Non-pigmented ciliary epithelial cell (primary cell): ENCODE measurements around the gene YPEL2.
"Not testable (repeated sequence)": the region's sequence is repeated elsewhere in the genome, so short reads cannot be mapped to it uniquely, and the experiment has no call there.

Experiments
- DNase-seq: peaks from one replicate; pipeline ENCODE4 v3.0.0-alpha.2; 2010; ENCODE audit warnings: low read depth

YPEL2 gene

DNA sequence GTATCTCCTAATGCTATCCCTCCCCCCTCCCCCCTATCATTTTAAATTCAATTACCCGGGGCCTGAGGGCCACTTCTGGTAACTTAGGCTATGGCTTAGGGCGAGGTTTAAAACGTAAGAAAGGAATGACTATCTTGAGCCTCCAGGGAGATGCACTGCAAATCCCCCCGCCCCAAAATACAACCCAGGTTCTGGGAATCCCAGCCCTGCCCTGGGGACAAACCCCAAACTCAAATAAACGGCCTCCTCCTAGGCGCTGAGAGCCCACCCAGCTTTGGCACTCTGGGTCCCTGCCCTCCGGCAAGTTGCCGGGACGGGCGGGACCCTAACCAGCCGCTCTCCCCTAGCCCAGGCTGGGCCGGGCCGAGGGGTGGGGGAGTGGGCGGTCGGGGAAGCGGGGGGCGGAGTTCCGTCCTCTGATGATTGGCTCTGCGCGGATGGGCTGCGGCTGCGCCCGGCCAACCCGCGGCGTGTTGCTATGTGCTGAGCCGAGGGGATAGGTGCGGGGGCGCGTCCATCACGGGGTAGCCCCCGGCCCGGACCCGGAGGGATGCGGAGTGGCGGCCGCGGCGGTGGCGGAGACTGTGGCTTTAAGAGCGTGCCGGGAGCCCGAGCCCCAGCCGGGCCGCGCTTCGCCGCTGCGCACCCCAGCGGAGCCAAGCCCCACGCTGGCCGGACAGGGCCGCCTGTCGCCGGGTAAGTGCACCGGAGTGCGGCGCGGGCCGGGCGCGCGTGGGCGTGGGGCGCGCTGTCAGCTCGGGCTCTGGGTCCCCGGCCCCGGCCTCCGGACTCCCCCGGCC, at the start of gene YPEL2:
TSS of gene YPEL2 (plus strand) at position 527 of the 800 bp plus-strand sequence. CDS start 21,755 bp downstream, outside the sequence.
- peak; percentile 66 for DNase-seq

DNA sequence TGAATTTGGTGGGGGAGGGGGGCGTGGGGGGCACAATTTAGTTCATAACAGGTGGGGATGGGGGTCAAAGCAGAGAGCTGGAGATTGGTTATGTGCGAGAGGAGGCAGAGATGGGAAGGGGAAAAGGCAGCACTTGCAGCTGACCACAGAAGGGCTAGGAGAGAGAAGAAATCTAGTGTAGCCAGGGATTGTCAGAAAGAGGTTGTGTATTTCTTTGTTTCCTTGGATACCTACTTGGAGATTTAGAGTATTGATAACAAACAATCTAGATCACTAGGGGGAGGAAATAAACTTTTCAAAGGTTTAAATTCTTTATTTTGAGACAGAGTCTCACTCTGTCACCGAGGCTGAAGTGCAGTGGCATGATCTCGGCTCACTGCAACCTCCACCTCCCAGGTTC, 47.1 kb upstream of the YPEL2 start:
- no peak for DNase-seq

- peak; percentile 6 for DNase-seq
Measured at GRCh38 chr17:59287452-59287851, 44.0 kb upstream of the YPEL2 start.

- DNase-seq, result no peak
Measured at GRCh38 chr17:59287891-59288290, 43.6 kb upstream of the YPEL2 start.

DNA sequence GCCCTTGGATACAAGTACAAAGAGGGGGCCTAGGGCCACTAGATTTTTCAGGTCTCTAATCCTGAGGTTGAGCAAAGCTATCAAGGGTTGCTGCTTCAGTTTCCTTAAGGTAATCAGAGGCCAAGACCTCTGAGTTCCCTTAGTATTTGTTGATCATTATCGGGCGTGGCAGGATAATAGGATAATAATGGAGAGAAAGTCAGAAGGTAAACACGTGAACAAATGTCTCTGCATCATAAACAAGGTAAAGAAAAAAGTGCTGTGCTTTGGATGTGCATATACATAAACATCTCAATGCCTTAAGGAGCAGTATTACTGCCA, 41.5 kb upstream of the YPEL2 start:
- no peak for DNase-seq

DNA sequence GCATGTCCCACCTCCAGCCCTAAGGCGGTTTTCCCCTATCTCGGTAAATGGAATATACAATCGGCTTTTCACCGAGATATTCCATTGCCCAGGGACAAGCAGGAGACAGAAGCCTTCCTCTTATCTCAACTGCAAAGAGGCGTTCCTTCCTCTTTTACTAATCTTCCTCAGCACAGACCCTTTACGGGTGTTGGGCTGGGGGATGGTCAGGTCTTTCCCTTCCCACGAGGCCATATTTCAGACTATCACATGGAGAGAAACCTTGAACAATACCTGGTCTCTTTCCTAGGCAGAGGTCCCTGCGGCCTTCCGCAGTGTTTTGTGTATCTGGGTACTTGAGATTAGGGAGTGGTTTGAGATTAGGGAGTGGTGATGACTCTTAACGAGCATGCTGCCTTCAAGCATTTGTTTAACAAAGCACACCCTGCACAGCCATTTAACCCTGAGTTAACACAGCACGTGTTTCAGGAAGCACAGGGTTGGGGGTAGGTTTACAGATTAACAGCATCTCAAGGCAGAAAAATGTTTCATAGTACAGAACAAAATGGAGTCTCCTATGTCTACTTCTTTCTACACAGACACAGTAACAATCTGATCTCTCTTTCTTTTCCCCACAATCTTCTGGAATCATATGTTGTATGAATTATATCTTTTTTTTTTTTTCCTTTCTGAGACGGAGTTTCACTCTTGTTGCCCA, 41.0 kb upstream of the YPEL2 start:
- not testable (repeated sequence) for DNase-seq

- no peak for DNase-seq
Measured at GRCh38 chr17:59292174-59292523, 39.3 kb upstream of the YPEL2 start.

DNA sequence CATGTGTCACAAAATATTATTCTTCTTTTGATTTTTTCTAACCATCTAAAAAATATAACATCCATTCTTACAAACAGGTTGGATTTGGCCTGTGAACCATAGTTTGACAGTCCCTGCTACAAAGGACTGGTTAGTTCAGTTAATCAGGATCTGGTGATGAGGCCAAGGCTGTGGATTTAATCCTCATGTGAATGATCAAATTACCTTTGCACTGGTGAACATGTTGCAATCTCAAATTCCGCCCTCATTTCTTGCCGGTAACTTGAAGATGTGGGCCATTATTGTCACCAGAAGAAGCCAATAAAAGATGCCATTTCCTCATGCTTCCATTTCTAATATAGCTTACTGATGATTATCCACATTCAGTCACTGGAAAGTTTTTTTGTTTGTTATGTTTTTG, 35.3 kb upstream of the YPEL2 start:
- no peak for DNase-seq

DNA sequence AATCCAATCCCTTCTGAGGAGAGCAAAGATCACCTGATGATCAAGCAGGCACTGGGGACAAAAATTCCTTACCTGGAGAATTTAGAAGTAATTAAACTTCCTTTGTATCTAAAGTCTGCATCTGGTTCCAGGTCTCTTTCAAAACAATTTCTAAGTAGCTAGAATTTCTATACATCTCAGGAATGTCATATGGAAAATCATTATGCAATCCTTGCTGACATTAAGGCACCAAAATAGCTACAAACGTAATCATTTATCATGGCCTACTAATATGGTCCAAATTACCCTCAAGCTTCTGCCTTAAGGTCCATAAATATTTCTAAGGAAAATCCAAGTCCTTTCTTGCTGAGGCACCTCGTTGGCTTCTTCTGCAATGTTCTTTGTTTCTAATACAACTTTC, 32.9 kb upstream of the YPEL2 start:
- no peak for DNase-seq

GRCh38 chr17:59299400-59300092, 31.9 kb upstream of the YPEL2 start:
- no peak for DNase-seq

- DNase-seq, result no peak
Measured at GRCh38 chr17:59300941-59301340, 30.5 kb upstream of the YPEL2 start.

GRCh38 chr17:59304811-59305210, 26.6 kb upstream of the YPEL2 start:
- no peak for DNase-seq

GRCh38 chr17:59310263-59310920, 21.1 kb upstream of the YPEL2 start:
- no peak for DNase-seq

DNA sequence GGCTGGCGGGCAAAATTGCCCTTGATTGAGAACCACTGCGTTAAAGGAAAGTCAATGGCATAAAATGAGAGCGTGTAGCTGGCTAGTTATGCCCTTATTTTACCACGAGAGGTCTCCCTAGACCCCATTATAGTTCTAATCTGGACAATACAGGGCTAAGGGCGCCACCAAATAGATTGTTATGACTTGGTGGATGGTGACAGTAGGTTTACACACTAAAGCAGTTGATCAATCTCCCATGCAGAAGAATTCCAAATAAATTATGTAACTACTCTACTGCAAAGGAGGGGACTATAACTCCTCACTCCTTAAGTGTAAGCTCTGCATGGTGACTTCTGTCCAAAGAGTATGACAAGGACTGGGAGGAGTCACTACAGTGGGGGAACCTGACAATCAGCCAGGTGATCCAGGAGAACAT, 20.4 kb upstream of the YPEL2 start:
- no peak for DNase-seq

GRCh38 chr17:59311521-59311920, 19.9 kb upstream of the YPEL2 start:
- DNase-seq, result not testable (repeated sequence)

DNA sequence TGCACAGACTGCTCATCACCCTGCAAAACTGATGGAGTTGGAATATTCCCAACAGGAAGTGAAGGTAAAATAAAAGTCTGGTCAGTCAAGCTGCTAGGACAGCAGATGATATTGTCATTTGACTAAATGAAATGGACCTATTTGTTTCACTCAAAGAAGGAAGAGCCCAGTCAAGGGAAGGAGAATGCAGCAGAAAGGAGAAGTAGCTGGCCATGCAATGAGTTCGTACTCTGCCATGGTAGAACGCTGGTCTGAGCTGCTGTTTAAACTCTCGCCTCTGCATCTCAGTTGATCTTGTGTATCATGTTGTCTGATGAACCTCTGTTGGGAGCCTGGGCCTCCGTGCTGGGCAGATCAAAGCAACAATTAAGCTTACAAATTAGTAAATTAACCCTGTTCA, 15.6 kb upstream of the YPEL2 start:
- DNase-seq, result no peak

DNA sequence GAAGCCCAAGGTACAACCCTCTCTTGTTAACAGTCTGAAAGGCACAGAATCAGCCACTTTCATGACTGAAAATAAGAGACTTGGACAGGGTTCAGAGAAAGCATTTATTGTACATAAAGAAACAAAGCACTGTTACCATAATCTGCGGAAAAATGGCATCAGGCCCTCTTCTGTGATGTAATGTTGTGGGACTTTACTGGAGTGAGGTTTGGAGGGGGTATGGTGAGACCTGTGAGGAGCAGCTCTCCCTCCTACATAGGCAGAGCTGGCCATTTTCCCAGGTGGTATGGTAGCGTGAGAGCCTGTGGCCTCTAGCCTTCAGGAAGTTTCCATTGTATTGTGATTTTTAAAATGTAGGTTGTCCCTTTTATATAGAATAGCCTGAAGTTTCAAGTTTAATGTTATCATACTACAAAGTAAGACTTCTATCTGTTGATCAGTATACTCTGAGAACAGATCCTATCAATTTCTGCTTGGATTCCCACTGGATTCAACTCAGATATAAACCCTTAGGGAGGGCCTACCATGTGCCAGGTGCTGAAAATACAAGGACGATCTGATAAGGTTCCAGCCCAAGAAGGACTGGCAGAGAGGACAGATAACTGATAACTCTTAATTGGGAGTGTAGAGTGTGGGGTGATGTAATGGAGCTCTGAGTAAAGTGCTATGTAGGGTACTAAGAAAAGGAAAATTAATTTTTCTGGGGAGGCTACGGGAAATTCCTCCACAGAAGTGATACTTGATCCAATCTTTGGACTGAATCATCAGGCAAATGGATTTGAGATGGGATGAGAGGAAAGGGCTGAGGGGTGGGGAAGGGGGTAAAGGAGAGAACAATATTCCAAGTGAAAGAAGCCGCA, 4.1 kb upstream of the YPEL2 start:
- DNase-seq, result no peak

DNA sequence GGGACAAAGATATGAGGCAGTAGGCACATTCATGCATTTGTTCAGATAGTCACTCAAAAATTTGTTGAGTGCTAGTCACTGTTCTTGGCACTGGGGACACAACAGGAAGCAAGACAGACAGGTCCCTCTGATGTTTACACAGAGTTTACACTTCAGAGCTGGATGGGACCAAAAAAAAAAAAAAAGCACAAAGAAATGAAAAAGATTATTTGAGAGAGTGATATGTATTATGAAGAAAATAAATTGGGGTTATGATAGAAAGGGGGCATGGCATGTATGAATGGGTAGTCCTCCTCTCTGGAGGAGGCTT, 3.5 kb upstream of the YPEL2 start:
- no peak for DNase-seq

GRCh38 chr17:59328601-59329000, 2.9 kb upstream of the YPEL2 start:
- DNase-seq, result no peak

DNA sequence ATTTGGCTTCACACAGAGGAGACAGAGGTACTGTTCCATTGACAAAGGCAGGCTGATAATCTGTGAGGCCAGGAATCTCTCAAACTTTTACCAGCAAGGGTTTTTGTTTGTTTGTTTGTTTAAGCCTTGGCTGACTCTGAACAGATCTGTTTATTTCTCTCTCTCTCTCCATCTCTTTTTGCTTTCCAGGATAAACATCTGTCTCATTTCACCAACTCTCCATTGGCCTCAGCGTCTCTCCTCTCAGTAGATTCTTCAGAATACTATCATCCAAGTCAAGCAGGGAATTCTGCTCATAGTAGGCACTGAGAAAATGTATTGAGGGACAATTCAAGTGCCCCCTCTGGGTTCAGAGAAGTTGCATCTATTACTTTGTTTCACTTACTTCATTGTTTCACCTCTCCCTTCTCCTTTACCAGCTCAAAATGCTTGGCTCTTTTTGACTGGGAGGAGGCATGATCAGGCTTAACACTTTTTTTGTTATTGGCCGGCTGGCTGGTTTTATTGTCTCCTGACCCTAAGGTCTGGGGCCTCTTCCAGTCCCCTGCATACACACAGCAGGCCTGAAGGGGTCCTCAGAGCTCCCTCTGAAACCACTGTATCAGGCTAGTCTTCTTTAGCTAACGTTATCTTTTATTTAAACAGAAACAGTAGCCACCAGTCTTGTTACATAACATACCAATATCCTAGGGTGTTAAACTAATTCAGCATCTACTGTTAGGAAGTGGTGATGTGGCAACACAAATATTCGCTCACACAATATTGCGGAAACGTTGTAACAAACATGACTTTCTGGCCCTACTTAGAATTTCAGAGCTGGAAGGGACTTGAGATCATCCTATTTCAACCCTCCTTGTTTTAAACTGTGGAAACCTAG, 2.0 kb upstream of the YPEL2 start:
- peak; percentile 61 for DNase-seq
